Measurements from ENCODE around the gene ACOT7. TPM values are rescaled to one million over a fixed set of nuclear protein-coding genes. Genes with fewer than 3 reads are reported as not detected.

ACOT7 gene
- total RNA-seq, 1 experiment from 2014 or later, result 36.2 TPM

DNA sequence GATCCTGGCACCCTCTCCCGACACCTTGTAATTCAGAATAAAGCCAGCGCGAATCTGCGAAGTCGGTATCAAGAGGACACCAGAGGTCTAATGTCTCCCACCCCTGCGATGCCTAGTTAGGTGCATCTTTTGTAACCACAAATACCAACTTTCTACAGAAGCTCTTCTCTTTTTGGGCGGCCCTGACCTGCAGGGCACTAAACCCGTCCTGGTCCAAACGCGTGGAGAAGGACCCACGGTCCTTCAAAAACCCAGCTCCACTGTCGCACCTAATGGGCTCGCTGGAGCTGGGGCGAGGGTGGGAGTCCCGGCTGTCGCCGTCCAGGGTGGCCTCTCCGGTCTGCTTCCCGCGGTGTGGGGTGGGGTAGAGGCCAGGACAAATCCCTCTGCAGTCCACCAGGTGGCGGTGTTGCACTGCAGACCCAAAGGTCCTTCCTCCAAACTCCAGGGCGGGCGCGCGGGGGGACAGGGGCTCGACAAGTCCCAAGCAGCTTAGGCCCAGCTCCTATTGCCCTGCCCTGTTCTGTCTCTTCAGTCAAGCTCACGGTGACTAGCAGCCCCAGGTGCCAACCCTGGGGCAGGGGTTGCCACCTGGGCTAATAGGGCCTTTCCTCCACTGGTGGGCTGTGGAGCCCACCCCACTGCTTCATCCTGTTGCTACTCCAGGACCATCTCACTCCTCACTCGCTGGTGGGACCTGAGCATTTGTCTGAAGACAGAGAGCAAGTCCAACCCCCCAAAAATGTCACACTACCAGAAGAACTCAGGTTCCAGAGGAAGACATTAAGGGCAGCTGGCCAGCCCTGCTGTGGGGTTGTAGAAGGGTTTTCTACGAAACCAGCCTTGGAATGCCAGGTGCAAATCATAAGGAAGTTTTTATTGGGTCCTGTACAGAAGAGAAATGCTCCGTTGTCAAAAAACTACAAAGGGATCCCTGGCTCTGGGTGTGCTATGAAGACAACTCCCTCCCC lies 146.8 kb downstream of the ACOT7 start:
- peaks cover 49% of the 10 kb centered on the region for H3K27me3 Mint-ChIP-seq (ENCODE audit: unreplicated experiment)
- BruUV-seq (replicated peaks), result no TSS peak
- peak; percentile 81 for DNase-seq
- H3K4me1 Mint-ChIP-seq (ENCODE audit: low read depth, unreplicated experiment), result no peaks in the 10 kb centered on the region
- intact Hi-C loops (cut with micrococcal nuclease; ENCODE audit: unreplicated experiment), result loop anchor here (1.0 to 10.0 kb wide), 3 partner anchors 97 to 191 kb away; no protein-coding TSS in a partner anchor
- H3K27ac Mint-ChIP-seq (ENCODE audit: unreplicated experiment), result no peak overlapping the region
- H3K36me3 Mint-ChIP-seq (ENCODE audit: insufficient read depth, unreplicated experiment), result peaks cover 8% of the 10 kb centered on the region
- peak overlapping the region; percentile 29 for H3K4me3 Mint-ChIP-seq (ENCODE audit: low read depth, unreplicated experiment)
- no peaks in the 10 kb centered on the region for H3K9me3 Mint-ChIP-seq (ENCODE audit: low read depth, unreplicated experiment)
- CTCF ChIA-PET, result interaction anchor here (0.6 to 1.3 kb wide), 4 partner anchors 86 to 194 kb away, joined by 3 to 4 read pairs (median 3); no protein-coding TSS in a partner anchor
- TF ChIP-seq, protein P1, sequence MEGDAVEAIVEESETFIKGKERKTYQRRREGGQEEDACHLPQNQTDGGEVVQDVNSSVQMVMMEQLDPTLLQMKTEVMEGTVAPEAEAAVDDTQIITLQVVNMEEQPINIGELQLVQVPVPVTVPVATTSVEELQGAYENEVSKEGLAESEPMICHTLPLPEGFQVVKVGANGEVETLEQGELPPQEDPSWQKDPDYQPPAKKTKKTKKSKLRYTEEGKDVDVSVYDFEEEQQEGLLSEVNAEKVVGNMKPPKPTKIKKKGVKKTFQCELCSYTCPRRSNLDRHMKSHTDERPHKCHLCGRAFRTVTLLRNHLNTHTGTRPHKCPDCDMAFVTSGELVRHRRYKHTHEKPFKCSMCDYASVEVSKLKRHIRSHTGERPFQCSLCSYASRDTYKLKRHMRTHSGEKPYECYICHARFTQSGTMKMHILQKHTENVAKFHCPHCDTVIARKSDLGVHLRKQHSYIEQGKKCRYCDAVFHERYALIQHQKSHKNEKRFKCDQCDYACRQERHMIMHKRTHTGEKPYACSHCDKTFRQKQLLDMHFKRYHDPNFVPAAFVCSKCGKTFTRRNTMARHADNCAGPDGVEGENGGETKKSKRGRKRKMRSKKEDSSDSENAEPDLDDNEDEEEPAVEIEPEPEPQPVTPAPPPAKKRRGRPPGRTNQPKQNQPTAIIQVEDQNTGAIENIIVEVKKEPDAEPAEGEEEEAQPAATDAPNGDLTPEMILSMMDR (IDR thresholded peaks at IDR 0.05; ENCODE audit: unreplicated experiment), result peak; percentile 91

DNA sequence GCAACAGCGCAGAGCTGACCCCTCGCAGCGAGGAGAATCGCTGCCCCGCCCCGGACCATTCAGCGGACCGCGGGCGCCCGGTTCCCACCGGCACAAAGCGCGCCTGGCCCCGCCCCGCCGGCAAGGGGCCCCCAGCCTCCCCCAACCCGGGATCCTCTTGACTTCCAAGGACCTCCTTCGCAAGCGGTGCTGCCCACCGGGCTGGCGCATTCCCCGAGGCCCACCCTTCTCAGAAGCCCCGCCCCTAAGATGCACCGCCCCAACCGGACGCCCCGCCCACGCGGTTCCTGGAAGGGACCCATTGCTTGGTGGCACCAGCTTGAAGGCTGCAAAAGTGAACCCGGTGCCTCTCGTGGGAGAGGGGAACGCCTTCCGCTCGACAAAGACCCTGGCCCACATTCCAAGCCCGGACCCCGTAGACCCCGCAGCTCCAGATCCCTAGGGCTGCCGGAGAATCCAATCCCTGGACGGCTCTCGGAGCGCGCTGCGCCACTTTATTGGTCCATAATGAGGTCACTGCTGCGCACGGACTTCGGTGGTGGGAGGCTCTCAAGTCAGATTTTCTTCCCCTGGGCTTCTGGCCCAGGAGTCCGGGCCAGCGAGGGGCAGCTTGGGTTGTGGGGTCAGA lies 147.6 kb downstream of the ACOT7 start:
- intact Hi-C loops (cut with micrococcal nuclease; ENCODE audit: unreplicated experiment), result loop anchor here (2.0 to 10.0 kb wide), 4 partner anchors 137 to 193 kb away; no protein-coding TSS in a partner anchor
- H3K36me3 Mint-ChIP-seq (ENCODE audit: insufficient read depth, unreplicated experiment), result peaks cover 8% of the 10 kb centered on the region

GRCh38 chr1:6245086-6245868 lies 148.3 kb downstream of the ACOT7 start:
- Mint-ChIP-seq H3K9me3 (ENCODE audit: low read depth, unreplicated experiment) (no peaks in the 10 kb centered on the region), H3K4me1 (ENCODE audit: low read depth, unreplicated experiment) (no peaks in the 10 kb centered on the region), H3K27ac (ENCODE audit: unreplicated experiment) (no peak overlapping the region), H3K4me3 (ENCODE audit: low read depth, unreplicated experiment) (no peak overlapping the region), H3K27me3 (ENCODE audit: unreplicated experiment) (peaks cover 61% of the 10 kb centered on the region), H3K36me3 (ENCODE audit: insufficient read depth, unreplicated experiment) (peaks cover 8% of the 10 kb centered on the region)
- CTCF ChIA-PET, result interaction anchor here (0.6 to 1.8 kb wide), 13 partner anchors 10 to 621 kb away, joined by 3 to 19 read pairs (median 4); partner anchors contain the start of genes ICMT and RNF207
- intact Hi-C loops (cut with micrococcal nuclease; ENCODE audit: unreplicated experiment), result loop anchor here (2.0 to 10.0 kb wide), 4 partner anchors 136 to 192 kb away; no protein-coding TSS in a partner anchor
- no TSS peak for BruUV-seq (replicated peaks)
- TF ChIP-seq, protein P1 (IDR thresholded peaks at IDR 0.05; ENCODE audit: unreplicated experiment), result peak; percentile 81
- DNase-seq, result peak; percentile 85

More for the DNA sequence above, 147.6 kb downstream of the ACOT7 start:
- Mint-ChIP-seq H3K9me3 (ENCODE audit: low read depth, unreplicated experiment) (no peaks in the 10 kb centered on the region), H3K4me1 (ENCODE audit: low read depth, unreplicated experiment) (no peaks in the 10 kb centered on the region), H3K4me3 (ENCODE audit: low read depth, unreplicated experiment) (peak overlapping the region; percentile 29), H3K27ac (ENCODE audit: unreplicated experiment) (no peak overlapping the region), H3K27me3 (ENCODE audit: unreplicated experiment) (peaks cover 57% of the 10 kb centered on the region)
- CTCF ChIA-PET, result interaction anchor here (0.6 to 1.8 kb wide), 5 partner anchors 78 to 621 kb away, joined by 3 to 8 read pairs (median 3); no protein-coding TSS in a partner anchor
- no peak for DNase-seq
- no TSS peak for BruUV-seq (replicated peaks)
- TF ChIP-seq, protein P1 (IDR thresholded peaks at IDR 0.05; ENCODE audit: unreplicated experiment), result no peak
